Measurements from ENCODE around the gene SYNPR. TPM values are rescaled to one million over a fixed set of nuclear protein-coding genes. Genes with fewer than 3 reads are reported as not detected.

SYNPR gene
- total RNA-seq, 3 donors from 2014 or later, result not detected

DNA sequence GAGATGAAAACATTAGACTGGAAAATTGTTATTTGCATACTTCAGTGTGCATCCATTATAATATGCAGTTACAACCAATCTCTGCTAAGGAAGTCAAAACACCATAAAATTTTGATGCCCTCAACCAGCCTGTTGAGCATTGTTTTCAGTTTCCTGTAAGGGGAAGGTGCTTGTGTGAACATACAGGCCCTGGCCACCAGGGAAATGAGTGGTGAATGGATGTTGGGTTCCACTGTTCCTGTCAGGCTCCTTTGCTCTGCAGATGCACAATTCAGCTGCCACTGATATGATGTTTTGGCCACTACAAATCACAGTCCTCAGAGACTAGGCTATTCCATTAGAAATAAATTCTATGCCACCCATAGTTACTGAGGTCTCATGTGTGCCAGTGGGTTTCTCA lies 184.6 kb downstream of the SYNPR start:
- TF ChIP-seq, protein P1, sequence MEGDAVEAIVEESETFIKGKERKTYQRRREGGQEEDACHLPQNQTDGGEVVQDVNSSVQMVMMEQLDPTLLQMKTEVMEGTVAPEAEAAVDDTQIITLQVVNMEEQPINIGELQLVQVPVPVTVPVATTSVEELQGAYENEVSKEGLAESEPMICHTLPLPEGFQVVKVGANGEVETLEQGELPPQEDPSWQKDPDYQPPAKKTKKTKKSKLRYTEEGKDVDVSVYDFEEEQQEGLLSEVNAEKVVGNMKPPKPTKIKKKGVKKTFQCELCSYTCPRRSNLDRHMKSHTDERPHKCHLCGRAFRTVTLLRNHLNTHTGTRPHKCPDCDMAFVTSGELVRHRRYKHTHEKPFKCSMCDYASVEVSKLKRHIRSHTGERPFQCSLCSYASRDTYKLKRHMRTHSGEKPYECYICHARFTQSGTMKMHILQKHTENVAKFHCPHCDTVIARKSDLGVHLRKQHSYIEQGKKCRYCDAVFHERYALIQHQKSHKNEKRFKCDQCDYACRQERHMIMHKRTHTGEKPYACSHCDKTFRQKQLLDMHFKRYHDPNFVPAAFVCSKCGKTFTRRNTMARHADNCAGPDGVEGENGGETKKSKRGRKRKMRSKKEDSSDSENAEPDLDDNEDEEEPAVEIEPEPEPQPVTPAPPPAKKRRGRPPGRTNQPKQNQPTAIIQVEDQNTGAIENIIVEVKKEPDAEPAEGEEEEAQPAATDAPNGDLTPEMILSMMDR (IDR thresholded peaks at IDR 0.05), result no peak
- no peak for TF ChIP-seq POLR2A (IDR thresholded peaks at IDR 0.05)
- no peak for TF ChIP-seq POLR2AphosphoS5 (IDR thresholded peaks at IDR 0.05)
- no peak for DNase-seq (ENCODE audit: low spot score in 2 of 2)
- H3K27ac ChIP-seq, result no peak overlapping the region
- H3K36me3 ChIP-seq, result no peaks in the 10 kb centered on the region
- H3K27me3 ChIP-seq, result no peaks in the 10 kb centered on the region
- intact Hi-C loops (cut with DNase I; ENCODE audit: low total_unique reads), result no loop called here
- no peaks in the 10 kb centered on the region for H3K4me1 ChIP-seq
- no peaks in the 10 kb centered on the region for H3K9me3 ChIP-seq
- H3K4me3 ChIP-seq, result no peak overlapping the region

DNA sequence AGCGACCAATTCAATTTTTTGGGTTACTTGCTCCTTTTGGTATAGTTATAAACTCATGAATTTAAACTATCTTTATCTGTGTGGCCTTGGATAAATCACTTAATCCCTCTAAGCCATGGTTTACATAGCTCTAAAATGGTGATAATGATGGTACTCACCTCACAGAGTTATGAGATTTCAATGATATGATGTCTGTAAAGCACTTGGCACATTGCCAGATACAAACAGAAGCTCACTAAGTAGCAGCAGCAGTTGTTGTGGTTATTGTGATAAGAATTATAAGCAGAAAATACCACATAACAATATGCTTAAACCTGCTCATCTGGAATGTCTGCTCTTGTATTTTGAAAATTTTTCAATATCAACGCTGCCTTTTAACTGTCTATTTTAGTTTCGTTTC lies 189.3 kb downstream of the SYNPR start:
- Histone ChIP-seq H3K9me3 (no peaks in the 10 kb centered on the region), H3K4me3 (no peak overlapping the region), H3K27ac (no peak overlapping the region), H3K4me1 (no peaks in the 10 kb centered on the region), H3K27me3 (no peaks in the 10 kb centered on the region), H3K36me3 (no peaks in the 10 kb centered on the region)
- intact Hi-C loops (cut with DNase I; ENCODE audit: low total_unique reads), result no loop called here
- no peak for DNase-seq (ENCODE audit: low spot score in 2 of 2)
- TF ChIP-seq POLR2AphosphoS5 (IDR thresholded peaks at IDR 0.05), result no peak
- TF ChIP-seq, protein P1 (IDR thresholded peaks at IDR 0.05), result no peak
- no peak for TF ChIP-seq POLR2A (IDR thresholded peaks at IDR 0.05)

DNA sequence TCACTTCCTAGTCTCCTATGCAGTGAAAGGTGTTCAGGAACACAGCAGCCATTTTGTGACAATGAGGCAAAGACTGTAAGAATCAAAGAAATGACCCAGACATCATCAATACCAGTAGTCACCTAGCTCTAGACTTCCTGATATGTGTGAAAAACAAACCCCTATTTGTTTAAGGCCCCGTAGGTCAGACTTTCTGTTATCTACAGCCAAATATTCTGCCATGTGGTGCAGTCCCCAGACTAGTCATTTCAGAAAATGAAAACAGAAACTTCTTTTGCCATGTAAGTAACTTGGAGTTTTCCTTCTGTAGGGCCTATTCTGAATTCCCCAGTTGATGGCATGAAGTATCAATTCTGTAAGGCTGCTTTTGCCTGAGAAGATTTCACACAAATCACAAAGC lies 192.6 kb downstream of the SYNPR start:
- intact Hi-C loops (cut with DNase I; ENCODE audit: low total_unique reads), result no loop called here
- DNase-seq (ENCODE audit: low spot score in 2 of 2), result no peak
- Histone ChIP-seq H3K27me3 (no peaks in the 10 kb centered on the region), H3K36me3 (no peaks in the 10 kb centered on the region), H3K27ac (no peak overlapping the region), H3K9me3 (no peaks in the 10 kb centered on the region), H3K4me1 (no peaks in the 10 kb centered on the region), H3K4me3 (no peak overlapping the region)
- TF ChIP-seq, protein P1 (IDR thresholded peaks at IDR 0.05), result no peak
- no peak for TF ChIP-seq POLR2A (IDR thresholded peaks at IDR 0.05)
- TF ChIP-seq POLR2AphosphoS5 (IDR thresholded peaks at IDR 0.05), result no peak

DNA sequence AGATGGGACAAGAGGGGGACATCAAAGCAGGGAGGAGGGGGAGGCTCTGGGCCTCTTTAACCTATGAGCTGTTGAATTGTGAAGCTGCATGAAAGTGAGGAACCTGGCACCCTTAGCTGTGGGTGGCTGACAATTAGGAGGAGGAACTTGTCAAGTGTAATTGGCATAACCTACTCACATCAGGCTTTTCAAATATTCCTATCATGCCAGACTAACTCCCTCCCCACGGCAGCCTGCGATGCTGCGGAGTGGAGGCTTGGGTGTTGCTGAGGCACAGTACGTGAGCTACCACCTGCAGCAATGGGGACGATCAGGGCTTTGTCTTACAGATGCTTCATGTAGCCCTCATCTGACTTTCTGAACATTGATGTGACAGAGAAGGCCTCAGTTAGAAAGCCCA lies 193.7 kb downstream of the SYNPR start:
- no peaks in the 10 kb centered on the region for H3K27me3 ChIP-seq
- no peaks in the 10 kb centered on the region for H3K4me1 ChIP-seq
- H3K27ac ChIP-seq, result no peak overlapping the region
- no peak for DNase-seq (ENCODE audit: low spot score in 2 of 2)
- TF ChIP-seq, protein P1 (IDR thresholded peaks at IDR 0.05), result no peak
- no peak for TF ChIP-seq POLR2A (IDR thresholded peaks at IDR 0.05)
- no peak for TF ChIP-seq POLR2AphosphoS5 (IDR thresholded peaks at IDR 0.05)
- no peaks in the 10 kb centered on the region for H3K36me3 ChIP-seq
- intact Hi-C loops (cut with DNase I; ENCODE audit: low total_unique reads), result no loop called here
- no peak overlapping the region for H3K4me3 ChIP-seq
- H3K9me3 ChIP-seq, result no peaks in the 10 kb centered on the region

DNA sequence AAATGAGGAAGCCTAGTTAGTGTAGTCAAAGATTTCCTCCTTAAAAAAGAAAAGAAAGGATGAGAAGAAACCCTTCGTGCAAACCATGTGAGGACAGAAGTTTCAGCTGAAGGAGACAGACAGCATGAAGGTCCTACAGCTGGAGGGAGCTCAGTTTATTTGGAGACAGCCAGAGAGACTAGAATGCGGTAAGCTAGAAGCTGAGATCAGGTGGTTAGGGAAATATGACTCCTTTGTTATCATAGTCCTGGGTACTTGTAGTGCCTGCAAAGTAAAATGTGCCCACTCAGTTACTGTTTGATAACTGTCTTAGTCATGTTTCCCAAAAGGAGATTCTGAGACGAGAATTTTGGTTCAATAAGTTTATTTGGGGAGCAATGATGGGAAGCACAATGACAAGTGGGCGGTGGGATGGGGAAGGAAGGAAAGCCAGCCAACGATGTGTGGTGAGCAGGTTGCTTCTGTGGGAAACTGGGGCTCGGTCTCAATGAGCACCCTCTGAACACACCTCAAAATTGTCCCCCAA lies 195.6 kb downstream of the SYNPR start:
- no peak for TF ChIP-seq POLR2AphosphoS5 (IDR thresholded peaks at IDR 0.05)
- TF ChIP-seq, protein P1 (IDR thresholded peaks at IDR 0.05), result no peak
- no peak for TF ChIP-seq POLR2A (IDR thresholded peaks at IDR 0.05)
- DNase-seq (ENCODE audit: low spot score in 2 of 2), result no peak
- Histone ChIP-seq H3K4me1 (no peaks in the 10 kb centered on the region), H3K4me3 (no peak overlapping the region), H3K27ac (no peak overlapping the region), H3K9me3 (no peaks in the 10 kb centered on the region), H3K36me3 (no peaks in the 10 kb centered on the region), H3K27me3 (no peaks in the 10 kb centered on the region)
- intact Hi-C loops (cut with DNase I; ENCODE audit: low total_unique reads), result no loop called here
